ENCODE results near the gene CANT1.

GRCh38 chr17:78985395-78985794 lies 24.2 kb downstream of the CANT1 start:
- TF ChIP-seq CTCF (IDR thresholded peaks at IDR 0.05): no peak
- TF ChIP-seq POLR2A (IDR thresholded peaks at IDR 0.05): no peak
